ENCODE data around the gene ST3GAL4.

Gene ST3GAL4

DNA sequence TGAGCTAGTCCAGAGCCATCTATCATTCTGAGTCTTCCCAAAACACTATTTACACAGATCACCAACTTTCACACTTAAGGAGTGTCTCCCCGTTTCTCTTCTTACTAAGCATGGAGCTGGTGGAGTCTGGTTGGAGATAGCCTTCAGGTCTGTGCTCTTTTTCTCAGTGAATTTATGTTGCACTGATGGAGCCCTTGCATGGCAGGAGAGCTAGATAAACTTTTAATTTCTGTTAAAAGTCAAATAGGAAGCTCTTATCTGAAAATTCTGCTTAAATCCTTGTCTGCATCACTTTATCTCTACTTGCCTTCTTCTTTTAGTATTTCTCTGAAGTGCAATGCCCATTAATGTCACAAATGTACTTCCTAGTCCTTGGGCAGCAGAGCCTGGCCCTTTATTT lies 63.4 kb downstream of the ST3GAL4 start:
- no peaks in the 10 kb centered on the region for H3K9me3 Mint-ChIP-seq
- peaks cover 4 to 7% of the 10 kb centered on the region in 2 donors for H3K4me1 Mint-ChIP-seq (ENCODE audit: low read depth in 2 of 2)
- no peaks in the 10 kb centered on the region for H3K27me3 Mint-ChIP-seq
- H3K36me3 Mint-ChIP-seq (ENCODE audit: insufficient read depth), result peaks cover 4% of the 10 kb centered on the region
- H3K27ac Mint-ChIP-seq, result no peak overlapping the region
- ATAC-seq (replicated peaks) (no peak), DNase-seq (no peak)
- H3K4me3 Mint-ChIP-seq, result no peak overlapping the region

DNA sequence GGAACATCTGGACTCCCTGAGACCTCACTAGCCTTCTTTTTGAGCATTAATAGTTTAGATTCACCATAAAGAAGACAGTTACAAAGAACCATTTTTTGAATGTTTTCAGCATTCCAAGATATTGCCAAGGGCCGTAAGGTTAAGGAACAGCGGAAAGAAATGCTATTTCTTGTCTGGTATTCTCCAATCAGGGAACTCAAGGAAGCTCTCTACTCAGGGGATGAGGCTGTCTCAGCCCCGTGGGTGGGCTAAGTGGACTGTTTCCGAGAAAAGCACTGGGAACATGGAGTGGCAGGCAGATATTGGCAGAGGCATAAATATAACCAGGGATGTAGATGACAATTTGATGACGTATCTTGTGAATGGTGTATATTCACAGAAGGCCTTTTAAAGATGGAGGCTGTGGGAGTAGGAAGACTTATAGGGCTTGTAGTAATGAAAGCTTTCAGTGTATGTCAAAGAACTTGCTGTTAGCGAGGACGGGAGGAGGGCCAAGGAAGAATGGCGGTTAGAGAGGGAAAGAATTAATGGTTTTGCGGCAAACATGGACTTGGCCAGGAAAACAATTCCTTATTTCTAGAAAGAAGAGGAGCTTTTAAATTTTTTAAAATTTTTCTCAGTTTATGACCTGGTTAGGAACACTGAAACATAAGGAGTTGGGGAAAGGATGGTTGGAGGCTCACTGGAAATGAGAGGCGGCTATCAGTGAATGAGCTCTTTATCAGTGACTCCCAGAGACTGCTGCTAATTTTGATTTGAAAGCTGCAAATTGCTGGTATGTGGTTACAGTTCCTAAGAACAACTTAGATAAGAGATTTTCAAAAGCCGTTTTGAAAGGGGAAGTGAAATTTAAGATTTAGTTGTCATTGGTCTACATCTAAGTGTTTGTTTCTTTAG lies 64.6 kb downstream of the ST3GAL4 start:
- H3K9me3 Mint-ChIP-seq, result no peaks in the 10 kb centered on the region
- ATAC-seq (replicated peaks) (no peak), DNase-seq (no peak)
- H3K27me3 Mint-ChIP-seq, result no peaks in the 10 kb centered on the region
- peaks cover 4 to 7% of the 10 kb centered on the region in 2 donors for H3K4me1 Mint-ChIP-seq (ENCODE audit: low read depth in 2 of 2)
- peaks cover 4% of the 10 kb centered on the region for H3K36me3 Mint-ChIP-seq (ENCODE audit: insufficient read depth)
- H3K27ac Mint-ChIP-seq, result no peak overlapping the region
- no peak overlapping the region for H3K4me3 Mint-ChIP-seq

DNA sequence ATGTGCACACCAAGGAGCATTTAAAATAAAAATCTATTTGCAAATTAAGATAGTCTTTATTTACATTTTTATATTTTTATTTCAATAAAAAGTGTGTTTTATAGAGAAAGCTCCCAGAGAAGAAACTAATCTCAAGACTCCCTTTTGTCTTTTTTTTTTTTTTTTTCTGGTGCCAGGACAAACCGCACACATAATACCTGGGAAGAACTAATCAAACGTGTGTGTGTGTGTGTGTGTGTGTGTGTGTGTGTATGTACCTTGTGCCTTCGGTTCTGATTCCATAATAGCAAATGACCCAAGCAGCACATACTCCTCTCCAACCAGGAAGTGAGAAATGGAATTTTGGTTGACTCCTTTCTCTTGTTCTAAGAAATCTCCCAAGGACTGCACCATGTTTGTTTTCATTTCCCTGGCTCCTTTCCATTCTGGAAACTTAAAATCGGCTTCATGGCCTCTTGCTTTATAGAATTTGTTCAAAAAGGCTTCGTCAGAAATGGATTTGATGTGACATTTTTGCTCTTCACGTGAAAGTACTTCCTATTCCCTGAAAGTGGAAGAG lies 65.3 kb downstream of the ST3GAL4 start:
- Mint-ChIP-seq H3K36me3 (ENCODE audit: insufficient read depth) (peaks cover 4% of the 10 kb centered on the region), H3K4me1 (ENCODE audit: low read depth in 2 of 2) (peaks cover 4 to 5% of the 10 kb centered on the region in 2 donors), H3K9me3 (no peaks in the 10 kb centered on the region), H3K4me3 (no peak overlapping the region), H3K27ac (no peak overlapping the region), H3K27me3 (no peaks in the 10 kb centered on the region)
- ATAC-seq (replicated peaks), result no peak
- no peak for DNase-seq

DNA sequence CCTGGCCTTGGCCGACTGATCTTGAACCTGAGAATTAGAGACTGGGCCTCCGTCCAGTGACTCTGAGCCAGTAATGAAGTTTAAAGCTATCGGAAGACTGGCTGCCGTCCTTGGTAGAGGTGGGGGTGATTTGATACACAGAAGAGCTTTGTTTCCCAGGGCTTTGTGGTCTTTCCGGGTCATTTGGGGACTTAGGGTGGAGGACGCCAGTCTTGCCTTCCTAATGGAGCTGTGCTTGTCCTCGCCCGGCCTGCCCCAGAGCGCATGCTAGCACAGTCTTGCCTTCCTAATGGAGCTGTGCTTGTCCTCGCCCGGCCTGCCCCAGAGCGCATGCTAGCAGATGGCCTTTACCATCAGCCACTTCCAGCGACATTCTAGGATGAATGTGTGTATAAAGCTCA lies 65.8 kb downstream of the ST3GAL4 start:
- Mint-ChIP-seq H3K27me3 (no peaks in the 10 kb centered on the region), H3K4me1 (ENCODE audit: low read depth in 2 of 2) (peaks cover 0 to under 1% of the 10 kb centered on the region in 2 donors), H3K36me3 (ENCODE audit: insufficient read depth) (peaks cover 4% of the 10 kb centered on the region), H3K27ac (no peak overlapping the region), H3K4me3 (no peak overlapping the region), H3K9me3 (no peaks in the 10 kb centered on the region)
- ATAC-seq (replicated peaks) (no peak), DNase-seq (no peak)

DNA sequence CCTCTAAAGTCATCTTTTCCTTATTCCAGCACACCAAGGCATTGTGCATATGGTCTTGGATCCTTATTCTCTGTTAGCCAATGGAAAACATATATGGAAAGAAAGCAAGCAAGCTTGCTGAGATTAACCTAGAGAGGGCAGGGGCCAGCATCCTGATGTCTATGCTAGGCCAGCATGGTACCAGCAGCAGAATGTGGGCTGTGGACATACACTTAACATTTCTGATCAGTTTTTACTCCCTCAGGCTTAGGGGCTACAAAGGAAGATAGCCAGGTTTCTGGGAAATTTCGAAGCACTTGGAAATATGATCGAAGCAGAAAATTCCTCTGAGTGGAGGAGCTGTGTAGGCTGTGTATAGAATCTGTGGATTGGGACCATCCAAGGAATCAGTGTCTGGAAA lies 67.0 kb downstream of the ST3GAL4 start:
- H3K4me3 Mint-ChIP-seq, result no peak overlapping the region
- H3K4me1 Mint-ChIP-seq (ENCODE audit: low read depth in 2 of 2), result peaks cover 2 to 6% of the 10 kb centered on the region in 2 donors
- no peaks in the 10 kb centered on the region for H3K27me3 Mint-ChIP-seq
- no peaks in the 10 kb centered on the region for H3K9me3 Mint-ChIP-seq
- no peak for DNase-seq
- no peak overlapping the region for H3K27ac Mint-ChIP-seq
- H3K36me3 Mint-ChIP-seq (ENCODE audit: insufficient read depth), result peaks cover 4% of the 10 kb centered on the region
- no peak for ATAC-seq (replicated peaks)

DNA sequence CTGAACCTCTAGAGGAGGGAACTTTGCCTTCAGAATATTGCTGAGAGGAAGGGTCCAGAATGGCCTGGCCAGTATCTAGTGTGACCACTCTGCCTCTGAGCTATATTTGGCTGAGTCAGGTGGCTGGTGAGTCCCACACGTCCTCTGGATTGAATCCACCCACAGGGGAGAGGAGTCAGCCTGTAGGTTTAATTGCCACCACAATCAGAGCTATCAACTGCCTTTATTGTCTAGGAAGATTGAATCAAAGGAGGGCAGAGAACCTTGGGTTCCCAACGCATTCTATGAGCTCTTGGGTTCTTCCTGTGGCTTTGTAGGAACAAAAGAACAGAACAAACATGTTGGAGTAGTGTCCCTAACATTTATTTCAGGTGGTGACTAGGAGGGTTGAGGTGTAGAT lies 67.7 kb downstream of the ST3GAL4 start:
- no peak overlapping the region for H3K27ac Mint-ChIP-seq
- no peak for ATAC-seq (replicated peaks)
- no peak overlapping the region for H3K4me3 Mint-ChIP-seq
- no peaks in the 10 kb centered on the region for H3K9me3 Mint-ChIP-seq
- no peak for DNase-seq
- H3K4me1 Mint-ChIP-seq (ENCODE audit: low read depth in 2 of 2), result peaks cover 2 to 6% of the 10 kb centered on the region in 2 donors
- no peaks in the 10 kb centered on the region for H3K27me3 Mint-ChIP-seq
- H3K36me3 Mint-ChIP-seq (ENCODE audit: insufficient read depth), result peaks cover 4% of the 10 kb centered on the region

DNA sequence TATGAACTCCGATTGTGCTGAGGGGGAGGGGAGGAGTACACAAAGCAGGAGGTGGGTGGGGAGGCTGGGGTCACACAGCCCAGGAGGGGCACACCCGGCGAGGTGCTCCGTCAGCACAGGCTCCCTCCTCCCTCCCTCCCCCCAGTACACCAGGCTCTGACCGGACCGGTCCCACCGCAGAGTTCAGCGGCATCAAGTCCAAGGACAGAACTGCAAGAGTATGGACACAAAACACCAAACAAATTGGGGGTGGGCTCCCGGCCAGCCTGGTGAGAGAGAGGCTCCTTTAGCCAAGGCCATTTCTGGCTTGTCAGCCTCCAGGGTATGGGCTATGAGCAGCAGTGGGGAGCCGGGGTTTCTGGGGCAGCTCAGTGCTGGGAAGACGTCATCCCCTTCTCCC lies 68.3 kb downstream of the ST3GAL4 start:
- peaks cover 4% of the 10 kb centered on the region for H3K36me3 Mint-ChIP-seq (ENCODE audit: insufficient read depth)
- no peaks in the 10 kb centered on the region for H3K9me3 Mint-ChIP-seq
- no peak overlapping the region for H3K27ac Mint-ChIP-seq
- H3K27me3 Mint-ChIP-seq, result no peaks in the 10 kb centered on the region
- H3K4me1 Mint-ChIP-seq (ENCODE audit: low read depth in 2 of 2), result peaks cover 2 to 6% of the 10 kb centered on the region in 2 donors
- no peak overlapping the region for H3K4me3 Mint-ChIP-seq
- ATAC-seq (replicated peaks) (no peak), DNase-seq (no peak)

DNA sequence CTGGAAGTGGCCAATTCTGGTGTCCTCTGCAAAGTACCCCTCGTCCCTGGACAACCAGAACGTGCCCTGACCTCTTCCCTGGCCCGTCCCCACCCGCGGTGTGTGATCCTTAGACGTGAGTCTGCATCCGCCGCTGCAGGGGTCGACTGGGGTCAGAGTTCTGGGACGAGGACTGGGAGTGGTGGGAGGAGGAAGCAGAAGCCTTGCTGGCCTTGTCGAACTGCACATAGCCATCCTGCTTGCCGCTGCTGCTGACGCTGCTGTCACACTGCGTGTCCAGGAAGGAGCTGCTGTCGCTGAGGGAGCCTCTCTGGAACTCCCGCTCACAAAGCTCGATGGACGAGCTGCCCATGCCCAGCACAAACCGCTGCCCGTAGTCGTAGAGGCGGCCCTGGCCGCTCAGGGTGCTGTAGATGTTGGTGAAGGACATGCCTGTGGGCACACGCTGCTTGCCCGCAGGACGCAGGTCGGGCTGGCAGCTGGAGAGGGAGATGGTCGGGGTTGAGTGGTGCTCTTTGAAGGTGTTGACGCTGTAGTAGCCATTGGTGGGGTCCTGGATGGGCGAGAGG lies 69.1 kb downstream of the ST3GAL4 start:
- H3K27ac Mint-ChIP-seq, result peak overlapping the region in 1 of 2 donors; percentile 6
- H3K36me3 Mint-ChIP-seq (ENCODE audit: insufficient read depth), result peaks cover 4% of the 10 kb centered on the region
- H3K27me3 Mint-ChIP-seq, result no peaks in the 10 kb centered on the region
- DNase-seq, result no peak
- ATAC-seq (replicated peaks), result no peak
- peaks cover 2 to 6% of the 10 kb centered on the region in 2 donors for H3K4me1 Mint-ChIP-seq (ENCODE audit: low read depth in 2 of 2)
- H3K4me3 Mint-ChIP-seq, result no peak overlapping the region
- no peaks in the 10 kb centered on the region for H3K9me3 Mint-ChIP-seq

DNA sequence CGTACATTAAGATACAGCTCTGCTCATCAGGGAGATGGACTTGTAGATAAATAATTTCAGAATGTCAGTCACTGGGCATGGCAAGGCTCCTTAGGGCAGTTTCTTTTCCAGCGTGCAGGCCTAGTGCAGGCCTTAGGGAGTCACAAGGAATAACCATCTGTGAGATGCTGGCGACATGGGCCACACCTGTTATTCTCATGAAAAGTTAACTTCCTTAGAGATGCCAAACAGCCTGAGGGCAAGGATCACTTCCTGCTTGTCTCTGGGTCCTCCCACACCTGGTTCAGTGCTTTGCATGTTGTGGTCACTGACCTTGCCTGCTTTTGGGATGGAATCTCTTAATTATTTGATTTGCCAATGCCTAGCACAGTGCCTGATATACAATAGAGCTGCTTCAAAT lies 70.6 kb downstream of the ST3GAL4 start:
- no peak for DNase-seq
- H3K36me3 Mint-ChIP-seq (ENCODE audit: insufficient read depth), result peaks cover 4% of the 10 kb centered on the region

DNA sequence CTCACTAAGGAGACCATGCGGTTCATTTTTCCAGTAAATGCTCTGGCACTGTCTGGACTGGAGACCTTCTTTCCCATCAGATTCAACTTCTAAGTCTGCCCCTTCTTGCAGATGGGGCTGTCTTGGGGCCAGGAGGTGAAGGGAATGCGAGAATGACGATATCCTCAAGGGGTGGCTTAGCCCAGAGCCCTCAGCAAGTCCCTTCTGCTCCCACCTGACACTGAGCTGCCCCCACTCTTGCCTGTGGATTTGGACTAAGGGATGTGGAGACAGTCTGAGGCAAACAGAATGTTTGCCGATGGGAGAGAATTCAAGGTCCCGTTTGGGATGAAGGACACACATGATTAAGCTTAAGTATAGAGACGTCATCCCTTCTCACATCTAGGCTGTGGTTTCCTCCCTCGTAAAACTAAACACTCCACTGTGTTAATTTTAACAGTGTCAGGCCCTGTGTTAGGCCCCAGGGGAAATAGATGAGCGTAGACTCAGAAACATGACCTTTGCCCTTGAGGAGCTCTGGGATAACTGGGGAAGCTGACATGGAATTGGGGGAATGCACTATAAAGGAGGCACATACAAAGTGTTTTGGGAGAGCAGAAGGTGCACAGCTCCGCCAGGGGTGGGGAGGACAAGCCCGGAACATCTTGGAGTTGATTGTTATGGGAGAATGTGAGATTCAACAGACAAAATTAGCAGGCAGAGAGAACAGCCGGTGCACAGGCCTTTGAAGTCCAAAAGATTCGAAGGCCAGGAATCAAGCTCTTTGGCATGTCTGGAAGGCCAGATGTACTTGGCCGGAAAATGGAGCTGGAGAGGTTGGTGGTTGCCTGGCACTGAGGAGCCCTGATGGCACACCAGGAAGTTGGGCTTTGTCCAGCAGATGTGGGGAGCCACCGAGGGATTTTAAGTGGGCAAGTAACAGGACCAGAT lies 71.6 kb downstream of the ST3GAL4 start:
- no peak overlapping the region for H3K4me3 Mint-ChIP-seq
- no peak for DNase-seq
- peaks cover 2 to 6% of the 10 kb centered on the region in 2 donors for H3K4me1 Mint-ChIP-seq (ENCODE audit: low read depth in 2 of 2)
- H3K9me3 Mint-ChIP-seq, result no peaks in the 10 kb centered on the region
- peak overlapping the region in 1 of 2 donors; percentile 45 for H3K27ac Mint-ChIP-seq
- ATAC-seq (replicated peaks), result no peak
- peaks cover 0 to 9% of the 10 kb centered on the region in 2 donors for H3K27me3 Mint-ChIP-seq
- H3K36me3 Mint-ChIP-seq (ENCODE audit: insufficient read depth), result no peaks in the 10 kb centered on the region

More for the DNA sequence above, 70.6 kb downstream of the ST3GAL4 start:
- Mint-ChIP-seq H3K27me3 (peaks cover 0 to 3% of the 10 kb centered on the region in 2 donors), H3K4me1 (ENCODE audit: low read depth in 2 of 2) (peaks cover 2 to 6% of the 10 kb centered on the region in 2 donors), H3K4me3 (no peak overlapping the region), H3K9me3 (no peaks in the 10 kb centered on the region), H3K27ac (no peak overlapping the region)
- ATAC-seq (replicated peaks), result no peak

DNA sequence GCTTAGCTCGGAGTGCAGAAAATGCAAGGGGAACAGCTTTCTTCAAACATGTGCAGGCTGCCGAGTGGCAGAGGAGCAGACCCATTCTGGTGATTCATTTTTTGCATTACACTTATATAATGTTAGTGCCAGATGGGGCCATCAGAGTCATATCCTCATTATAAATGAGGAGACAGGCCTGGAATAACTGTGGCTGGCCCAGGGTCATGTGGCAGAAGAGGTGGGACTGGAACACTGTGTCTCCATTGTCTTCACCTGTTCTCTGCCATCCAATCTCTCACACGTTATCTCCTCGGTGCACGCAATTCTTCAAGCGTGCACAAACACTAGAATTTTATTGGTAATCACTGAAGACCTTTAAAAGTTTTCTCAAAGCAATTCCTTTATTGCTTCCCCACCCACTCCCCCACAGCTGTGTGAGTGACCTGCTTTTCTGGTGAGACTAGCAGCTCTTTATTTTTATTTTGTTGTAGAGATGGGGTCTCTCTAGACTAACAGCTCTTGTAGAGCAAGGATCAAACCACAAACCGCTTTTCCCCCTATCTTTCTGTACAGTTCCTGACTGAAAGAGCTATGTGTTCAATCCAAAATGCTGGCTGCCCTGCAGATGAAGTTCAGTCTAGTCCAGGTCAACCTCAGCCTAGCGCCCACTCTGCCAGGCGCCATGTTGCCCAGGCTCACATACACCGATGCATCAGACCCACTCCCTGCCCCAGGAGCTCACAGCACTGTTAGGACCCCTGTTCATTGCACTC lies 75.3 kb downstream of the ST3GAL4 start:
- H3K27me3 Mint-ChIP-seq, result peaks cover 0 to 9% of the 10 kb centered on the region in 2 donors
- no peak for DNase-seq
- H3K9me3 Mint-ChIP-seq, result no peaks in the 10 kb centered on the region
- no peak overlapping the region for H3K27ac Mint-ChIP-seq
- peaks cover 2 to 6% of the 10 kb centered on the region in 2 donors for H3K4me1 Mint-ChIP-seq (ENCODE audit: low read depth in 2 of 2)
- H3K4me3 Mint-ChIP-seq, result no peak overlapping the region
- ATAC-seq (replicated peaks), result no peak
- no peaks in the 10 kb centered on the region for H3K36me3 Mint-ChIP-seq (ENCODE audit: insufficient read depth)

DNA sequence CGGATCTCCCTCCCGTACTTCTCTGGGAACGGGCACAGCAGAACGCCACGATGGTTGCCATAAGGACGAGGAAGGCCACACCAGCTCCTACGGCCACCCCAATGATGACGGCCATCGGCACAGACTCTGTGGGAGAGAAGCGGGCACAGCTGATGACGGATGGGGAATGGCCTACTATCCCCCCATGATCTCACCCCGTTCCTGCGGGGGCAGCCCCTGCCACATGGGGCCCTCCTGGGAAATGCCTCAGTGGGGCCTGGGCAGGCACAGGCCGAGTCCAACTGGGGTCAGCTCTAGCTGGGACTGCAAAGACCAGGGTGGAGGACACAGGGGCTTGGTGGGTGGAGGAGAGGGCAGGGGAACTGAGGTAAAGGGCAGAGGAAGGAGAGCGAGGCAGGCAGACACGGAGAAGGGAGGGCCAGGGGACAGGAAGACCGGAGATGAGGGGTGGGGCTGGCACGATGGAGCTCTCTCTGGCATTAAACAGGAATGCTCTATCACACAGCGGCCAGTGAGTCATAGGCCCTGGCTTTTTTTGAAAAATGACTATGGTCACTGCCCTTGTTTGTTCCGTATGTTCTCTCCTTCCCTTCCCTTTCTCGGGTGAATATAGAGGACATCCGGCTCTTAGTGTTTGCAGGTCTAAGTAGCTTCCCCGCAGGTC lies 76.0 kb downstream of the ST3GAL4 start:
- no peak overlapping the region for H3K4me3 Mint-ChIP-seq
- no peak for ATAC-seq (replicated peaks)

More for the DNA sequence above, 76.0 kb downstream of the ST3GAL4 start:
- Mint-ChIP-seq H3K27ac (no peak overlapping the region), H3K27me3 (peaks cover 0 to 9% of the 10 kb centered on the region in 2 donors), H3K4me1 (ENCODE audit: low read depth in 2 of 2) (peaks cover 2 to 6% of the 10 kb centered on the region in 2 donors), H3K9me3 (no peaks in the 10 kb centered on the region), H3K36me3 (ENCODE audit: insufficient read depth) (no peaks in the 10 kb centered on the region)
- no peak for DNase-seq
